Right renal pelvis (tissue), 4 donors: ENCODE measurements around the gene DENND11. TPM values are rescaled to one million over a fixed set of nuclear protein-coding genes. Genes with fewer than 3 reads are reported as not detected.

Experiments
- DNase-seq, 4 donors: peaks; one replicate each; pipeline ENCODE4 v3.0.0-alpha.2; 2013; ENCODE audit warnings: low read depth in 4 of 4, low spot score in 3 of 4, missing footprints in 1 of 4
- polyA plus RNA-seq, 4 donors: library from polyadenylated mRNA; unstranded; fragments of 120-200 nt; gene quantifications; one replicate each; pipeline ENCODE4 v1.2.1, GENCODE V29; 2013; ENCODE audit not compliant: insufficient read length in 4 of 4

Gene DENND11
- polyA plus RNA-seq, 4 donors, result 24.8 to 30.9 (median 27.7) TPM

GRCh38 chr7:141686670-141687069 is 15.3 kb downstream of the DENND11 start:
- DNase-seq, result no peak

- no peak for DNase-seq
Observed at GRCh38 chr7:141686074-141686473, 15.9 kb downstream of the DENND11 start.

GRCh38 chr7:141685285-141686023 is 16.5 kb downstream of the DENND11 start:
- no peak for DNase-seq

- no peak for DNase-seq
Observed at GRCh38 chr7:141679014-141679413, 23.0 kb downstream of the DENND11 start.

GRCh38 chr7:141676618-141677017 is 25.3 kb downstream of the DENND11 start:
- no peak for DNase-seq

- DNase-seq, result no peak
Observed at GRCh38 chr7:141675436-141676215, 26.3 kb downstream of the DENND11 start.

- DNase-seq, result no peak
Observed at GRCh38 chr7:141674702-141675101, 27.3 kb downstream of the DENND11 start.

- DNase-seq, result peak in 1 of 4 donors; percentile 12
Observed at GRCh38 chr7:141674171-141674671, 27.7 kb downstream of the DENND11 start.

- DNase-seq, result no peak
Observed at GRCh38 chr7:141673346-141673745, 28.6 kb downstream of the DENND11 start.

GRCh38 chr7:141671705-141672496 is 30.1 kb downstream of the DENND11 start:
- no peak for DNase-seq

GRCh38 chr7:141668853-141669252 is 33.1 kb downstream of the DENND11 start:
- no peak for DNase-seq

GRCh38 chr7:141666071-141666470 is 35.9 kb downstream of the DENND11 start:
- no peak for DNase-seq

GRCh38 chr7:141665208-141666035 is 36.5 kb downstream of the DENND11 start:
- DNase-seq, result no peak

GRCh38 chr7:141664450-141664849 is 37.5 kb downstream of the DENND11 start:
- DNase-seq, result no peak

- no peak for DNase-seq
Observed at GRCh38 chr7:141663081-141663849, 38.7 kb downstream of the DENND11 start.

- no peak for DNase-seq
Observed at GRCh38 chr7:141660259-141660658, 41.7 kb downstream of the DENND11 start.

- DNase-seq, result no peak
Observed at GRCh38 chr7:141659501-141659900, 42.5 kb downstream of the DENND11 start.

GRCh38 chr7:141654551-141654950 is 47.4 kb downstream of the DENND11 start:
- DNase-seq, result no peak

- no peak for DNase-seq
Observed at GRCh38 chr7:141652691-141653090, 49.3 kb downstream of the DENND11 start.
